ENCODE data around the gene UPK3A. TPM values are rescaled to one million over a fixed set of nuclear protein-coding genes. Genes with fewer than 3 reads are reported as not detected.

The UPK3A gene
- total RNA-seq, 1 experiment from 2014 or later = not detected

- peak within 1 kb of the TSS; percentile 67 for H3K27ac ChIP-seq (ENCODE audit: low read length)
Observed at GRCh38 chr22:45240810-45241631, 43.7 kb upstream of the UPK3A start, which contains the start of gene KIAA0930. KIAA0930 (minus strand) TSS chr22:45240894; CDS start chr22:45240703, 191 bp downstream.

GRCh38 chr22:45242778-45243191 lies 42.0 kb upstream of the UPK3A start:
- ATAC-seq = no peak
- no peak for TF ChIP-seq CTCF (IDR thresholded peaks at IDR 0.05)
- no peak for TF ChIP-seq REST (IDR thresholded peaks at IDR 0.05; ENCODE audit: insufficient read depth in 1 of 2, low read depth in 2 of 2, low read length in 1 of 2)
- TF ChIP-seq SIN3A (IDR thresholded peaks at IDR 0.05; ENCODE audit: borderline replicate concordance, insufficient read depth, low read depth, low read length) = no peak
- TF ChIP-seq TCF7L2 (IDR thresholded peaks at IDR 0.05; ENCODE audit: low read depth, low read length) = no peak
- TF ChIP-seq POLR2AphosphoS5 (IDR thresholded peaks at IDR 0.05; ENCODE audit: low read depth, low read length) = no peak
- Histone ChIP-seq H3K36me3 (ENCODE audit: control insufficient read depth, insufficient read depth, low read length) (no peaks in the 10 kb centered on the region; the same call in 1 of the 2 replicates), H3K4me1 (ENCODE audit: control insufficient read depth, insufficient read depth, low read length) (peaks cover 12% of the 10 kb centered on the region), H3K27ac (ENCODE audit: low read length) (no peak overlapping the region), H3K9me3 (ENCODE audit: control insufficient read depth, insufficient read depth, low read depth, low read length) (no peaks in the 10 kb centered on the region), H3K27me3 (ENCODE audit: control insufficient read depth, insufficient read depth, low read length) (no peaks in the 10 kb centered on the region), H3K4me3 (ENCODE audit: low read depth in 2 of 2, low read length in 2 of 2) (no peak overlapping the region)
- POLR2A ChIA-PET = no interaction called here
- intact Hi-C loops (cut with micrococcal nuclease; ENCODE audit: unreplicated experiment) (no loop called here), in situ Hi-C loops (cut with HindIII; ENCODE audit: low pct_unique_long_range_greater_than_20kb, low sequenced_read_pairs) (no loop called here)
- DNase-seq (ENCODE audit: low read depth, low spot score) = no peak
- no TSS peak for BruUV-seq (replicated peaks)
- CTCF ChIA-PET = no interaction called here

More at GRCh38 chr22:45240810-45241631, 43.7 kb upstream of the UPK3A start, which contains the start of gene KIAA0930:
- intact Hi-C loops (cut with micrococcal nuclease; ENCODE audit: unreplicated experiment) (no loop called here), in situ Hi-C loops (cut with HindIII; ENCODE audit: low pct_unique_long_range_greater_than_20kb, low sequenced_read_pairs) (no loop called here)
- POLR2A ChIA-PET = no interaction called here
- Histone ChIP-seq H3K9me3 (ENCODE audit: control insufficient read depth, insufficient read depth, low read depth, low read length) (no peaks in the 10 kb centered on the region), H3K4me1 (ENCODE audit: control insufficient read depth, insufficient read depth, low read length) (peaks cover 4% of the 10 kb centered on the region), H3K4me3 (ENCODE audit: low read depth in 2 of 2, low read length in 2 of 2) (peak within 1 kb of the TSS; percentile 59 to 60), H3K36me3 (ENCODE audit: control insufficient read depth, insufficient read depth, low read length) (no peaks in the 10 kb centered on the region; the same call in 1 of the 2 replicates), H3K27me3 (ENCODE audit: control insufficient read depth, insufficient read depth, low read length) (no peaks in the 10 kb centered on the region)
- ATAC-seq (peak; percentile 88), DNase-seq (ENCODE audit: low read depth, low spot score) (no peak)
- no peak for TF ChIP-seq SIN3A (IDR thresholded peaks at IDR 0.05; ENCODE audit: borderline replicate concordance, insufficient read depth, low read depth, low read length)
- no peak for TF ChIP-seq REST (IDR thresholded peaks at IDR 0.05; ENCODE audit: insufficient read depth in 1 of 2, low read depth in 2 of 2, low read length in 1 of 2)
- no TSS peak for BruUV-seq (replicated peaks)
- CTCF ChIA-PET = no interaction called here
